ENCODE data around the gene GNAI2.
"Not testable (repeated sequence)": the region's sequence is repeated elsewhere in the genome, so short reads cannot be mapped to it uniquely, and the experiment has no call there.

The GNAI2 gene

DNA sequence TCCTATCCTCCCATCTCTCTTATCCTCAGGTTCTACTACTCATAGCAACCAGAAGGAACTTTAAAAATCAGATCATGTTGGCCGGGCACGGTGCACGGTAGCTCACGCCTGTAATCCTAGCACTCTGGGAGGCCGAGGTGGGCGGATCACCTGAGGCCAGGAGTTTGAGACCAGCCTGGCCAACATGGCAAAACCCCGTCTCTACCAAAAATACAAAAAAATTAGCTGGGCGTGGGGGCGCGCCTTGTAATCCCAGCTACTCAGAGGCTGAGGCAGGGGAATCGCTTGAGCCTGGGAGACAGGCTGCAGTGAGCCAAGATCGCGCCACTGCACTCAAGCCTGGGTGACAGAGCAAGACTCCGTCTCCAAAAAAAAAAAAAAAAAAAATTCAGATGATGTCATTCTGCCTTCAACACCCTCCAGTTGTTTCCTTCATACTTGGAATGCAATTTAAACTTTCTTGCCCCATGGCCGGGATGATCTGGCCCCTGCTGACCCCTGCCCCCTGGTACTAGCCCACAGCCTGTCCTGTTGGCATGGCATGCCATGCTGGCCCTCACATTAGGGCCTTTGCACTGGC lies 7.7 kb upstream of the GNAI2 start:
- DNase-seq = not testable (repeated sequence)

GRCh38 chr3:50229490-50229889 lies 6.5 kb upstream of the GNAI2 start:
- no peak for DNase-seq

DNA sequence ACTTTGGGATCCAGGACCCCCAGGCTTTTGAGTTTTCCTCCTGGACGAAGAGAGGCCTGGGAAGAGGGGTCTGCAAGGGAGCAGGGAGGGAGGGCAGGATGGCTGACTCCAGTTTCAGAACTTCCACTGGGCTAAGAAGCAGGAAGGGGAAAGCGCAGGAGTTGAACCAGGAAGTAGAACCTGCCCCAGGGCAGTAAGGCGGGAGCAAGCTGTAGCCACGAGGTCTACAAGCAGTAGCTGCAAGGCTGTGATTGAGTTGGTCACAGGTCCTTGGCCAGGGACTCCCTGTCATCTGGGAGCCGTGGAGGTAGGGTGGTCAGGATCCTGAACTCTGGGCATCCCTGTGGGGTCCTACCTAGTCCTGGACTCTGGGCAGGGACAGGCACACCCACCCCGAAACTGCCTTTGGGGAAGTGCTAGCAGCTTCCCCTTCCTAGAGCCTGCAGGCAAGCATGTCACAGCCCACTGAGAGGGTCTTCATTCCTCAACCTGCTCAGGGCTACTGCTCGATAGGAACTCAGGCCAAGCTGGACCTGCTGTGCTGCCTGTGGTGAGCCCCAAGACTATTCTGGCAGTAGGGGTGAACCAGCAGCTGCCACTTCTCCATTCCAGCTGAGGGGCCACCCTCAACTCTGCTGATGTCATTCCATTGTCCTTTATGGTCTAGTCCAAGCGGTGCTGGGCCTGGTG lies 5.8 kb upstream of the GNAI2 start:
- no peak for DNase-seq

DNA sequence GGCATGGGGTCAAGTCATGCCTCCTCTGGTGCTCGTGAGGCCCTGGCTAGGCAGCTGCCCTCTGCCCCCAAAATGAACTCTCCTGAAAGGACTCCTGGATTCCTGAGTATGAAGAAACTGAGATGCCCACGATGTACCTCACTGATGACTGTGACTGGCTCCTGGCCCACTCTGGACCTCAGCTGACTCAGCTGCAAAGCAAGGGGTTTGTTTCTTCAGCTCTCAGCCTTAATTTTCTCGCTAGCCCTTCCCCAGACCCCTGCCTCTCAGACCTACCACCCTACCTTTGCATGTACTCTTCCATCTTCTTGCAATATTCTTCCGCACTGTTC lies 5.2 kb upstream of the GNAI2 start:
- DNase-seq = no peak

DNA sequence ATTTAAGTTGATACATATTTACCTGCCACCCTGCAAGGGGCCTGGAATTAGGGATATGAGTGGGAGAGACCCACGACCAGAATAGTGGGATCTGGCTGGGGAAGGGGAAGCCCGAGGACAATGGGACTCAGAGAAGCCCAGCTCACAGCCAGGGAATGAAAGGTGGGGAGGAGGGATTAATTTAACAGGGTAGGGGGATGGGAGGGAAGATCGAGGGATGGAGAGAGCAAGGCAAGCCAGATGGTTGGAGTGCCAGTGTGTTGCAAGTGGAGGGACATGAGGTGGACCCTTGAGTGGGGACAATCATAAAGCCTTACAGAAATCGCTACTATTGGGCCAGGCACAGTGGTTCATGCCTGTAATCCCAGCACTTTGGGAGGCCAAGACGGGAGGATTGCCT lies 4.4 kb upstream of the GNAI2 start:
- no peak for DNase-seq

DNA sequence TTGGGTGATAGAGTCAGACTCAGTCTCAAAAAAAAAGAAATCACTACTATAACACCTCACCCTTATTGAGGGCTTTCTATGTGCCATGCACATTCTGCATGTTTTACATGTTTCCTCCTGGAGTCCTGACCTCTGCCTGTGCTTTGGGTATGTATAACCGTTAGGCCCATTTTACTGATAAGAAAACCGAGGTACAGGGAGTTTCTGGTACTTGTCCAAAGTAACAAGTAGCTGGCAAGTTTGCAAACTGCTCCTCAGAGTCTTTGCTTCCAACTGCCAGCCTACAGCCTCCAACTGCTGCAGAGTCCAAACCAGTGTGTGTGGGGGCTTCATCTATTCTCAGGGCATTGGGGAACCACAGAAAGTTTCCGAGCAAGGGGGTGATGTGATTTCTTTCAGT lies 3.7 kb upstream of the GNAI2 start:
- peak; percentile 75 for DNase-seq

- no peak for DNase-seq
These were observed 2.8 kb upstream of the GNAI2 start for GRCh38 chr3:50233176-50233575.

- no peak for DNase-seq
These were observed 604 bp downstream of the GNAI2 start for GRCh38 chr3:50236484-50237132.

GRCh38 chr3:50237133-50237651 lies 1.2 kb downstream of the GNAI2 start:
- peak; percentile 60 for DNase-seq

DNA sequence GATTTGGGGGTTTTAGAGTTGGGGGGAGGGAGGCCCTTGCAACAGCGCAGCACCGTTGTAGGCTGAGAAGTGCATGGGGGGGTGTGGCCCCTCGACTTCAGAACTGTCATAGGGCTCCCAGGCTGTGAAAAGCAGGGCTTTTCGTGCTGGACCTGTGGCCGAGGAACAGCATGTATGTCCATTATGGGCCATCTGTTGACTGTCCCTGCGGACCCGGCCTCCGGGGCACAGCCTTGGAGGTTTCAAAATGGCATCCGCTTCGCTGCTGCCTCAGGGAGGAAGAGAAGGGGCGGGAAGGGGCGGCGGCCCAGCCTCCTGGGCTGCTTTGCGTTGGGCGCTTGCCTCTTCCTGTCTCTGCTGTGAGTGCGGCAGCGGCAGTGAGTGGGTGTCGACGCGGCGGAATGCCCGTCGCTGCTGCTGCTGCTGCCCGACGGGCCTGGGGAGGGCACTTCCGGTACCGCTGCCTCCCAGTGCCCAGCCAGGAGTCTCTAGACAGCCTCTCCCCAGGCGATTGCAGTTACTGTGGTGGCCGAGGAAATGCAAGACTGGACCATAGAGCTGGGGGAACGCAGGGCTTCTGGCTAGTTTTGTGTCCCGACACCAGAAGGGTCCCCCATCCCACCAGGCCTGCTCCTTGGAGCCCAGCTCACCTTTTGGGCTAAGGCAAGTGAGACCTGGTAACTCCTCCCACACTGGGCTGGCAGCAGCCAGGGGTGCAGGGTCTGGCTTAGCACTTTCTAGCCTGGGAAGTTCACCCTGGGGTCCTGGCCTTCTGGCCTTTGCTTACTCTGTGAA lies 1.9 kb downstream of the GNAI2 start:
- DNase-seq = peak; percentile 94

DNA sequence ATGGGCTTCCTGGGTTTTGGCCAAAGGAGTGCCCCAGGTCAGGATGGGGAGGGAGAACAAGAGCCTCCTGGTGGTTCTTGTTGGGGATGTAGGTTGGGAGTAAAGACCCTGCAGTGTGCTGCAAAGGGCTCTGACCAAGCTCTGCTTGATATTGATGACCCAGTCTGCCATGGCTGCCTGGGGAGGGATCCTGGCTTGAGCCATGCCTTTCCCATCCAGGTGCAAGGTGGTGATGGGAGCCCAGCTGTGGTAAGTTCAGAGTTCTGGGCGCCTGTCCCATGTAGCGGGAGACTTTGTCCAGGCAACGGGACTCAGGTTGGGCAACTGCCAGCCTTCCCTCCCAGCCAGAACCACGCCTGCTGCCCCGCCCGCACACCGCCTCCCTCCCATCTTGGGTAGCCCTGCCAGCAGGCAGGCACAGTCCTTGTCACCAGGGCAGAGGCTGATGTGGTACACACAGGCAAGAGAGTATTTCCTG lies 2.6 kb downstream of the GNAI2 start:
- DNase-seq = peak; percentile 87

- no peak for DNase-seq
These were observed 3.6 kb downstream of the GNAI2 start for GRCh38 chr3:50239649-50240048.

GRCh38 chr3:50241163-50241562 lies 5.2 kb downstream of the GNAI2 start:
- no peak for DNase-seq

GRCh38 chr3:50241713-50242380 lies 5.8 kb downstream of the GNAI2 start:
- no peak for DNase-seq

- DNase-seq = no peak
These were observed 6.4 kb downstream of the GNAI2 start for GRCh38 chr3:50242381-50242770.

DNA sequence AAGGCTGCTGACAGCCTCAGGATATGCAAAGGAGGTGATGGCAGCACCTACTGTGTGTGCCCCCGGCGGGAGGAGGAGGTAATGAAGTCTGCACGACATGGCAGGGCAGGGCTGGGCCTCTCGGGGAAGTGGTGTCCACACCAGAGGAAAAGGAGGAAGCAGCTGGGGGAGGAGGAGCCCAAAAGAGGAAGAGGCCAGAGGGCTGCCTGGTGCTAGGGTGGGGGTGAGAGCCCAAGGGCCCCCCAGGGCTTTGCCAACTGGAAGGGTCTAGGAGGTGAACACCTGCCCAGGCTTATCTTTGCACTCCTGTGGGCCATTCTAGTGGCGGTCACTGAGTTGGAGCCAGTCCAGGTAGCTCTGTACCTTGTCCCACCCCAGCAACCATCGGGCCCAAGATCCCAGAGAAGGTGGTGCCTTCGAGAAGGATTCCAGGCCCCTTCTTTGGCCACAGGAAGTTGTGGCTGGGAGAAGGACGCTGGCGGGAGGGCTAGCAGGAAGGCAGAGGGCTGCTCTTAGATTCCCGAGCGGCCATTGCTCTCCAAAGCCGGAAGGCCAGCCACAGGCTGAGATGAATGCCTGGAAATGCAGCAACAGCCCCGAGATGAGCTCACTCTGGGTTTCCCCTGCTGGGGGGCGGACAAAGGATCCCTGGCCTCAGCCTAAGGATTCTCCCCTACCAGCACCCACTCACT lies 7.0 kb downstream of the GNAI2 start:
- DNase-seq = peak; percentile 81

GRCh38 chr3:50243543-50243895 lies 7.5 kb downstream of the GNAI2 start:
- no peak for DNase-seq

GRCh38 chr3:50244813-50245212 lies 8.8 kb downstream of the GNAI2 start:
- not testable (repeated sequence) for DNase-seq

DNA sequence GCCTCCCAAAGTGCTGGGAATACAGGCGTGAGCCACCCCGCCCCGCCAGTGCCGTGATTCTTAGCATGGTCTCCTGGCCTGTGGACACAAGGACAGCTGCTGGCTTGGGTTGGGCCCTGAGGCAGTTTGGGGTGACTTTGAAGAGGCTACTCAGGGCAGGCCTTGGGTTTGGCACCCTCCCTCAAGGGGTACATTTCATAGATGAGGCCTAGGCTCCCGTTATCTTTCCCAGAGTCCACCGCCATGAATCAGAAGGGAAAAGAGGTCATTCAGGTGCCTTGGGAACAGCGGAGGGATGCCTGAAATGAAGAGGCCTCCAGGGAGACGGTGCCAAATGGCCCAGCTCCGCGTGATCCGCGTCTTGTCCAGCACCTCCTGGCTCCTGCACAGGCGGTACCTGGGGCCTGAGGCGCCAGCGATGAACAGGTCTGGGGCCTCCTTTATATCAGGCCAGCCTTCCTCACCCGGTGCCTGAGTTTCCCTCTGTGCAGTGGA lies 9.3 kb downstream of the GNAI2 start:
- DNase-seq = no peak

DNA sequence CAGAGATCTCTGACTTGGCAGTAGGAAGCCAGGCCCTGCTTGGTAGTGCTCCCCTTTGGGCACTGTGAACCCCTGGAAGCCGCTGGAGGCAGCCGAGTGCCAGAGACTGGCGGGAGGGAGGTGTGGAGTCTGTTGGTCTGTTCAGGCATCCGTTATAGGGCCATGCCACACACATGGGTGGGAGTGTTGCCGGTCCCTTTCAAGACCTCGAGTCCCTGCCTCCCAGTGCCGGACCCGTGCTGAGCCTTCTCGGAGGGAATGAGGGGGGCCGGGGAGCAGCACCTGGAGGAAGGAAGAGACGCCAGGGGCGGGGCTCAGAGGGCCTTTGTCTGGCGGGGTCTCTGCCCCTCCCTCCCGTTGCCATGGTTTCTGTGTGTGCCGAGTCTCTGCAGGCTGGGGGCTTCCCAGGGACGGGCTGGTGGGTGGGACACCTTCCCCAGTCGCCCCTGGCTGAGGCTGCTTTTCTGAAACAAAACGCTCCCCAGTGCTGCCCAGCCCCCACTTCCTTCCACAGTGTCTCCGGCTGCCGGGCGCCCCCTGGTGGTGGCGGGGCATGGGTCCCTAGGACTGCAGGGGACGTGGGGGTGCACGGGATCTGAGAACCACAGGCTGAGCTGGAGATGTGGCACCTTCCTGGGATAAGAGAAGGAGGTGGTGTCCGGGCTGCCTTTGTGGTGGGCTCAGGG lies 10.0 kb downstream of the GNAI2 start:
- peak; percentile 96 for DNase-seq

DNA sequence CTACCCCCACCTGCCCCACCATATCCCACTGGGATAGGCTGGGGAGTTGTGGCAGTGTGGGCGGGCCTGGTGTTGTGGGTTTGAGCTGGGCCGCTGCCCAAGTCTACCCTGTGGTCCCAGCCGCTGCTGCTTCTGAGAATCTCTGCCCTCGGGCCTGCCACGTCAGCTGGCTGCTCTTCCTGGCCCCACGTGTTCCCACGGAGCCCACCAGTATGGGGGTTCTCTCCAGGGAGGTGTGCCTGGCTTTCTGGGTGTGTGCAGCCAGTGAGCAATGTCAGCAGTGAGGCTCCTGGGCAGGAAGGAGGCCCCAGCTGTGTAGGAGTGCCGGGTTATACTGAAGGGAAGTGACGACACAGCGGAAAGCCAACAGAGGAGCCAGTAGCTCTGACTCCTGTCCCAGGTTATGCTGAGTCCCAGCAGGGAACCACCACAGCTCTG lies 10.5 kb downstream of the GNAI2 start:
- peak; percentile 83 for DNase-seq

All from hematopoietic multipotent progenitor cell treated with erythropoietin and hydrocortisone succinate and interleukin-3 and kit ligand, for 6 days (in vitro differentiated cells).